Lower leg skin (tissue), 3 donors: ENCODE results near the gene PPP1CC.

Source experiments
- POLR2A ChIP-seq, 2 donors: fragments of 450-650 bp; IDR thresholded peaks; one replicate each; pipeline ENCODE4 v1.6.1; 2016 to 2017; ENCODE audit warnings: antibody characterized with exemption in 2 of 2, mild to moderate bottlenecking in 1 of 2, moderate library complexity in 1 of 2
- TF ChIP-seq, protein P1 (sequence below), 3 donors: fragments of 450-650 bp; IDR thresholded peaks; one replicate each; pipeline ENCODE4 v1.5.1; 2016; ENCODE audit warnings: antibody characterized with exemption in 3 of 3, mild to moderate bottlenecking in 3 of 3, moderate library complexity in 2 of 3

DNA sequence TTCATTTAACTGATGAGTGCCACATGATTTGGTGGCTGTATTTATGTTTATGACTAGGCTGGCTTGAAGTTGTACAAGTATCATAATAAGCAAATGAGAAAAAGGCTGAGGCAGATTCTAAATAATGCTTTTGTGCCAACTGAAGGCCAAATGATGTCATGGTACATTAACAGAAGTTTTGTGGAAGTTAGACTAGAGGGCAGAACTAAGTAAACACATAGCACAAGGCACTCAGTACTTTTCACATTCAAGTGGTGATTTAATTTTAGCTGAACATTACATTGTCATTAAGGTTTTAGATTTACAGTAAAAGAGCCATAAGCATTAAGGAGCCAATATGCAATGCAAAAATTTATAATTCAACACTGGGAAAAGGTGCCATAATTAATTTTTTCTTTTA, 21.1 kb downstream of the PPP1CC start:
- no peak for TF ChIP-seq POLR2A (IDR thresholded peaks at IDR 0.05)
- TF ChIP-seq, protein P1, sequence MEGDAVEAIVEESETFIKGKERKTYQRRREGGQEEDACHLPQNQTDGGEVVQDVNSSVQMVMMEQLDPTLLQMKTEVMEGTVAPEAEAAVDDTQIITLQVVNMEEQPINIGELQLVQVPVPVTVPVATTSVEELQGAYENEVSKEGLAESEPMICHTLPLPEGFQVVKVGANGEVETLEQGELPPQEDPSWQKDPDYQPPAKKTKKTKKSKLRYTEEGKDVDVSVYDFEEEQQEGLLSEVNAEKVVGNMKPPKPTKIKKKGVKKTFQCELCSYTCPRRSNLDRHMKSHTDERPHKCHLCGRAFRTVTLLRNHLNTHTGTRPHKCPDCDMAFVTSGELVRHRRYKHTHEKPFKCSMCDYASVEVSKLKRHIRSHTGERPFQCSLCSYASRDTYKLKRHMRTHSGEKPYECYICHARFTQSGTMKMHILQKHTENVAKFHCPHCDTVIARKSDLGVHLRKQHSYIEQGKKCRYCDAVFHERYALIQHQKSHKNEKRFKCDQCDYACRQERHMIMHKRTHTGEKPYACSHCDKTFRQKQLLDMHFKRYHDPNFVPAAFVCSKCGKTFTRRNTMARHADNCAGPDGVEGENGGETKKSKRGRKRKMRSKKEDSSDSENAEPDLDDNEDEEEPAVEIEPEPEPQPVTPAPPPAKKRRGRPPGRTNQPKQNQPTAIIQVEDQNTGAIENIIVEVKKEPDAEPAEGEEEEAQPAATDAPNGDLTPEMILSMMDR (IDR thresholded peaks at IDR 0.05): no peak
